GM04504 (cell line): Measurements from ENCODE around the gene DALRD3.
"Not testable (repeated sequence)": the region's sequence is repeated elsewhere in the genome, so short reads cannot be mapped to it uniquely, and the experiment has no call there.

Experiments
- DNase-seq: peaks from one replicate; pipeline ENCODE4 v3.0.0-alpha.2; 2012; ENCODE audit warnings: low read depth

The DALRD3 gene

GRCh38 chr3:49021813-49022687 is 3.7 kb upstream of the DALRD3 start, which contains the start of gene NDUFAF3:
Gene NDUFAF3 (plus strand): TSS chr3:49022121. CDS start chr3:49022145, 24 bp downstream.
- DNase-seq, result peak; percentile 85

GRCh38 chr3:49021213-49021812 is 2.9 kb upstream of the DALRD3 start:
- peak; percentile 97 for DNase-seq

GRCh38 chr3:49020330-49021212 is 2.2 kb upstream of the DALRD3 start:
- no peak for DNase-seq

- no peak for DNase-seq
Measured at GRCh38 chr3:49019941-49020329, 1.6 kb upstream of the DALRD3 start.

GRCh38 chr3:49018707-49019006 is 277 bp upstream of the DALRD3 start:
- no peak for DNase-seq

GRCh38 chr3:49017229-49017970 is 980 bp downstream of the DALRD3 start:
- DNase-seq, result no peak

GRCh38 chr3:49016414-49017228 is 1.8 kb downstream of the DALRD3 start:
- DNase-seq, result no peak

- DNase-seq, result no peak
Measured at GRCh38 chr3:49015765-49016164, 2.6 kb downstream of the DALRD3 start.

- no peak for DNase-seq
Measured at GRCh38 chr3:49015072-49015471, 3.3 kb downstream of the DALRD3 start.

GRCh38 chr3:49013738-49014660 is 4.4 kb downstream of the DALRD3 start:
- no peak for DNase-seq

GRCh38 chr3:49013113-49013737 is 5.2 kb downstream of the DALRD3 start:
- DNase-seq, result no peak

GRCh38 chr3:49012441-49013017 is 5.9 kb downstream of the DALRD3 start:
- DNase-seq, result no peak

GRCh38 chr3:49009396-49009795 is 9.0 kb downstream of the DALRD3 start:
- no peak for DNase-seq

- not testable (repeated sequence) for DNase-seq
Measured at GRCh38 chr3:49008627-49009026, 9.8 kb downstream of the DALRD3 start.

GRCh38 chr3:49007771-49008528 is 10.4 kb downstream of the DALRD3 start:
- peak; percentile 83 for DNase-seq

- peak; percentile 94 for DNase-seq
Measured at GRCh38 chr3:49007068-49007770, 11.2 kb downstream of the DALRD3 start, which contains the start of gene WDR6. Gene WDR6 (plus strand): TSS chr3:49007391. CDS start chr3:49007432, 41 bp downstream.

- no peak for DNase-seq
Measured at GRCh38 chr3:49006408-49007067, 11.8 kb downstream of the DALRD3 start.
